Bone marrow (tissue), 2 donors: ENCODE measurements around the gene CDH13.
"Not testable (repeated sequence)": the region's sequence is repeated elsewhere in the genome, so short reads cannot be mapped to it uniquely, and the experiment has no call there.

ENCODE experiments used
- DNase-seq, 2 donors: peaks; one replicate each; lab custom pipeline; 2025; lab: John Stamatoyannopoulos, UW

The CDH13 gene

GRCh38 chr16:82891424-82891823 is 264.7 kb downstream of the CDH13 start:
- no peak for DNase-seq

- no peak for DNase-seq
These were observed 265.1 kb downstream of the CDH13 start for GRCh38 chr16:82891918-82892317.

- no peak for DNase-seq
These were observed 265.6 kb downstream of the CDH13 start for GRCh38 chr16:82892324-82892723.

- no peak for DNase-seq
These were observed 269.1 kb downstream of the CDH13 start for GRCh38 chr16:82895843-82896242.

GRCh38 chr16:82899006-82899405 is 272.2 kb downstream of the CDH13 start:
- no peak for DNase-seq

- no peak for DNase-seq
These were observed 273.1 kb downstream of the CDH13 start for GRCh38 chr16:82899731-82900450.

GRCh38 chr16:82900559-82900958 is 273.8 kb downstream of the CDH13 start:
- no peak for DNase-seq

- DNase-seq = no peak
These were observed 285.2 kb downstream of the CDH13 start for GRCh38 chr16:82911925-82912324.

GRCh38 chr16:82915139-82915824 is 288.5 kb downstream of the CDH13 start:
- DNase-seq = no peak

- no peak for DNase-seq
These were observed 291.3 kb downstream of the CDH13 start for GRCh38 chr16:82917886-82918595.

- DNase-seq = no peak
These were observed 297.5 kb downstream of the CDH13 start for GRCh38 chr16:82924075-82924854.

GRCh38 chr16:82926500-82926899 is 299.7 kb downstream of the CDH13 start:
- no peak for DNase-seq

GRCh38 chr16:82933933-82934332 is 307.2 kb downstream of the CDH13 start:
- not testable (repeated sequence) for DNase-seq

- no peak for DNase-seq
These were observed 309.0 kb downstream of the CDH13 start for GRCh38 chr16:82935766-82936165.

- DNase-seq = no peak
These were observed 310.3 kb downstream of the CDH13 start for GRCh38 chr16:82936941-82937551.

GRCh38 chr16:82937926-82938520 is 311.3 kb downstream of the CDH13 start:
- DNase-seq = no peak

- no peak for DNase-seq
These were observed 316.6 kb downstream of the CDH13 start for GRCh38 chr16:82943371-82943770.

- DNase-seq = no peak
These were observed 318.8 kb downstream of the CDH13 start for GRCh38 chr16:82945420-82946101.

- no peak for DNase-seq
These were observed 320.9 kb downstream of the CDH13 start for GRCh38 chr16:82947698-82948097.

GRCh38 chr16:82949016-82949415 is 322.2 kb downstream of the CDH13 start:
- DNase-seq = no peak

- no peak for DNase-seq
These were observed 326.7 kb downstream of the CDH13 start for GRCh38 chr16:82953517-82953916.
